DOHH2 (cell line): Measurements from ENCODE around the gene MACROD2.

ENCODE experiments used
- H3F3A ChIP-seq: fragments of 200-600 bp; sonication (generic), shearing (Covaris generic); 2 replicates; pipeline ENCODE4 v1.6.0; 2016; ENCODE audit warnings: antibody characterized with exemption, mild to moderate bottlenecking; ENCODE audit not compliant: control insufficient read depth, insufficient read depth
- H3K27ac ChIP-seq: fragments of 200-600 bp; sonication (generic); 2 replicates; pipeline ENCODE4 v1.5.1; 2014; ENCODE audit warnings: low read depth, mild to moderate bottlenecking, low read length, moderate library complexity
- H3K27me3 ChIP-seq: fragments of 200-600 bp; sonication (generic); 2 replicates; pipeline ENCODE4 v1.6.1; 2014; ENCODE audit warnings: mild to moderate bottlenecking, low read length, mixed read lengths; ENCODE audit not compliant: control insufficient read depth
- H3K36me3 ChIP-seq: fragments of 200-600 bp; sonication (generic); 2 replicates; pipeline ENCODE4 v1.6.1; 2014; ENCODE audit warnings: mild to moderate bottlenecking, low read length, moderate library complexity, mixed read lengths; ENCODE audit not compliant: control insufficient read depth
- H3K4me1 ChIP-seq: fragments of 200-600 bp; sonication (generic); 2 replicates; pipeline ENCODE4 v1.6.1; 2014; ENCODE audit warnings: mild to moderate bottlenecking, low read length, mixed read lengths; ENCODE audit not compliant: control insufficient read depth
- H3K4me2 ChIP-seq: fragments of 200-600 bp; sonication (generic); 2 replicates; pipeline ENCODE4 v1.6.0; 2014; ENCODE audit warnings: mild to moderate bottlenecking, low read length, moderate library complexity
- H3K4me3 ChIP-seq: fragments of 200-600 bp; sonication (generic); 2 replicates; pipeline ENCODE4 v1.5.1; 2014; ENCODE audit warnings: mild to moderate bottlenecking, low read length, mixed read lengths
- H3K79me2 ChIP-seq: fragments of 200-600 bp; sonication (generic); 2 replicates; pipeline ENCODE4 v1.6.1; 2014; ENCODE audit warnings: mild to moderate bottlenecking, low read length, mixed read lengths; ENCODE audit not compliant: control insufficient read depth
- H3K9me2 ChIP-seq: fragments of 200-600 bp; sonication (generic); replicated peaks from 2 replicates; pipeline ENCODE4 v1.6.1; 2014; ENCODE audit warnings: mild to moderate bottlenecking, low read length, mixed read lengths; ENCODE audit not compliant: control insufficient read depth
- H3K9me3 ChIP-seq: fragments of 200-600 bp; sonication (generic); 2 replicates; pipeline ENCODE4 v1.6.1; 2014; ENCODE audit warnings: antibody characterized with exemption, low read length, mixed read lengths; ENCODE audit not compliant: control insufficient read depth, insufficient read depth
- H4K20me1 ChIP-seq: fragments of 200-600 bp; sonication (generic); 2 replicates; pipeline ENCODE4 v1.6.0; 2014; ENCODE audit warnings: low read depth, mild to moderate bottlenecking, antibody characterized with exemption, low read length, moderate library complexity; ENCODE audit not compliant: control insufficient read depth, insufficient read depth
- CTCF ChIP-seq: fragments of 200-600 bp; sonication (generic); IDR thresholded peaks from one replicate; pipeline ENCODE4 v1.5.1; 2014; ENCODE audit warnings: antibody characterized with exemption, mild to moderate bottlenecking, low read depth, low read length; ENCODE audit not compliant: poor library complexity, severe bottlenecking
- EZH2phosphoT487 ChIP-seq: fragments of 200-600 bp; sonication (generic); IDR thresholded peaks from 2 replicates; pipeline ENCODE4 v1.6.1; 2017; ENCODE audit warnings: borderline replicate concordance, mild to moderate bottlenecking, antibody characterized with exemption, low read length, moderate library complexity, mixed read lengths

MACROD2 gene

GRCh38 chr20:15396900-15397299 lies 1401.6 kb downstream of the MACROD2 start:
- TF ChIP-seq CTCF (no peak), EZH2phosphoT487 (no peak)
- no peak overlapping the region for H3K4me3 ChIP-seq
- no peaks in the 10 kb centered on the region for H3K79me2 ChIP-seq
- no peaks in the 10 kb centered on the region for H3F3A ChIP-seq
- no peak overlapping the region for H3K27ac ChIP-seq
- H3K4me2 ChIP-seq = no peak overlapping the region
- no peaks in the 10 kb centered on the region for H3K27me3 ChIP-seq
- no peaks in the 10 kb centered on the region; the same call in none of the 2 replicates for H3K9me2 ChIP-seq
- no peaks in the 10 kb centered on the region for H3K36me3 ChIP-seq
- no peaks in the 10 kb centered on the region for H3K9me3 ChIP-seq
- no peaks in the 10 kb centered on the region for H3K4me1 ChIP-seq
- no peaks in the 10 kb centered on the region for H4K20me1 ChIP-seq

GRCh38 chr20:15399781-15400180 lies 1404.5 kb downstream of the MACROD2 start:
- no peaks in the 10 kb centered on the region for H3F3A ChIP-seq
- H4K20me1 ChIP-seq = no peaks in the 10 kb centered on the region
- no peaks in the 10 kb centered on the region; the same call in 1 of the 2 replicates for H3K9me2 ChIP-seq
- no peak overlapping the region for H3K27ac ChIP-seq
- H3K4me1 ChIP-seq = no peaks in the 10 kb centered on the region
- H3K36me3 ChIP-seq = no peaks in the 10 kb centered on the region
- no peak for TF ChIP-seq EZH2phosphoT487
- TF ChIP-seq CTCF = no peak
- no peak overlapping the region for H3K4me3 ChIP-seq
- no peak overlapping the region for H3K4me2 ChIP-seq
- H3K27me3 ChIP-seq = no peaks in the 10 kb centered on the region
- no peaks in the 10 kb centered on the region for H3K79me2 ChIP-seq
- no peaks in the 10 kb centered on the region for H3K9me3 ChIP-seq

DNA sequence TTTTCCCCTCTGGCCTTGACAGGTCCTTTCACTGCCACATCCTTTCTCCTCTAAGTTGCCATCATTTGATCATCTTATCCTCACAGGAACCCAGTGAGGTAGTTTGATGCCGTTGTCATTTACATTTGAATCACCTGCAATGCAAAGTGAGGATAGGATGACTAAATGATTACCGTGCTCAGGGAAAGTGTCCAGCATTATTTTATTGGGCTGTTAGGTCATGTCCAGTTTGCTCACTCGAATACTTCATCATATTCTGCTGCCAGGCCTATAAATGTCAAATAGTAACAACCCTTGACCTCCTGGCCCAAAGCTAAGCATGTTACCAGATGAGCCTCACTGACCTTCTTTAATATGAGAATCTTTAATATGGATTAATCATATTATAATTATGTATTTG lies 1410.8 kb downstream of the MACROD2 start:
- H3K4me3 ChIP-seq = no peak overlapping the region
- H3K27ac ChIP-seq = no peak overlapping the region
- no peaks in the 10 kb centered on the region for H3K9me2 ChIP-seq
- no peak for TF ChIP-seq CTCF
- no peak for TF ChIP-seq EZH2phosphoT487
- no peaks in the 10 kb centered on the region for H3K27me3 ChIP-seq
- H4K20me1 ChIP-seq = no peaks in the 10 kb centered on the region
- H3K4me2 ChIP-seq = no peak overlapping the region
- no peaks in the 10 kb centered on the region for H3K4me1 ChIP-seq
- H3F3A ChIP-seq = no peaks in the 10 kb centered on the region
- H3K9me3 ChIP-seq = no peaks in the 10 kb centered on the region
- H3K36me3 ChIP-seq = no peaks in the 10 kb centered on the region
- H3K79me2 ChIP-seq = no peaks in the 10 kb centered on the region

- Histone ChIP-seq H3K4me1 (no peaks in the 10 kb centered on the region), H3F3A (no peaks in the 10 kb centered on the region), H3K4me2 (no peak overlapping the region), H3K27me3 (no peaks in the 10 kb centered on the region), H3K79me2 (no peaks in the 10 kb centered on the region), H3K4me3 (no peak overlapping the region), H3K27ac (no peak overlapping the region), H4K20me1 (no peaks in the 10 kb centered on the region), H3K9me3 (no peaks in the 10 kb centered on the region), H3K9me2 (no peaks in the 10 kb centered on the region), H3K36me3 (no peaks in the 10 kb centered on the region)
- TF ChIP-seq CTCF (no peak), EZH2phosphoT487 (no peak)
These were observed 1416.5 kb downstream of the MACROD2 start for GRCh38 chr20:15411781-15412180.
